ENCODE data around the gene SEC24C.
"Not testable (repeated sequence)": the region's sequence is repeated elsewhere in the genome, so short reads cannot be mapped to it uniquely, and the experiment has no call there.

Gene SEC24C

DNA sequence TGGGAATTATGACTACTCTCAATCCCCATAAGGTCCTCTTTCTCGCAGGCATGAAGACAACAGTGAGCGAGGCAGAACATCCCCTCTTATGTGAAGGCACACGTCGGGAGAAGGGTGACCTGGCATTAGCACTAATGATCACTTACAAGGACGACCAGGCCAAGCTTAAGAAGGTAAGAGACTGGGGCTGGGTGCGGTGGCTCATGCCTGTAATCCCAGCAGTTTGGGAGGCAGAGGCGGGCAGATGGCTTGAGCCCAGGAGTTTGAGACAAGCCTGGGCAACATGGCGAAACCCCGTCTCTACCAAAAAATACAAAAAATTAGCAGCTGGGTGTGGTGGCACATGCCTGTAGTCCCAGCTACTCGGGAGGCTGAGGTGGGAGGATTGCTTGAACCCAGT lies 51.3 kb downstream of the SEC24C start:
- not testable (repeated sequence) for DNase-seq

DNA sequence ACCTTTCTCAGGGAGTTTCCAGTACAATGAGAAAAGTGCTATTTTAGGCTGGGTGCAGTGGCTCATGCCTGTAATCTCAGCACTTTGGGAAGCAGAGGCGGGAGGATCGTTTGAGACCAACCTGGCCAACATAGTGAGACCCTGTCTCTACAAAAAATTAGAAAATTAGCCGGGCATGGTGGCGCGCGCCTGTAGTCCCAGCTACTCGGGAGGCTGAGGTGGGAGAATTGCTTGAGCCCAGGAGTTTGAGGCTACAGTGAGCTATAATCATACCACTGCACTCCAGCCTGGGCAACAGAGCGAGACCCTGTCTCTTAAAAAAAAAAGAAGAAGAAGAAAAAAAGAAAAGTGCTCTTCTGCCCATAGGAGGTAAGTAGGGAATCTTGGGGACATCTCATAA lies 51.9 kb downstream of the SEC24C start:
- not testable (repeated sequence) for DNase-seq

DNA sequence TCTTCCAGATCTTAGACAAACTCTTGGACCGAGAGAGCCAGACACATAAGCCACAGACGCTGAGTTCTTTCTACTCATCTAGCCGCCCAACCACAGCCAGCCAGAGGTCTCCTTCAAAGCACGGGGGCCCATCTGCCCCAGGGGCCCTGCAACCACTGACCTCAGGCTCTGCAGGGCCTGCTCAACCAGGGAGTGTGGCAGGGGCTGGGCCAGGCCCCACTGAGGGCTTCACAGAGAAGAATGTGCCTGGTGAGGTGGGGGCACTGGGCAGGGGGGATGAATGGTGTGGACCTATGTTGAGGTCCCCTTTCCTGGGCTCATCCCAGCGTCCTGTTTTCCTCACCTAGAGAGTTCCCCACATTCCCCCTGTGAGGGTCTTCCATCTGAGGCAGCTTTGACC lies 52.6 kb downstream of the SEC24C start:
- DNase-seq, result no peak

DNA sequence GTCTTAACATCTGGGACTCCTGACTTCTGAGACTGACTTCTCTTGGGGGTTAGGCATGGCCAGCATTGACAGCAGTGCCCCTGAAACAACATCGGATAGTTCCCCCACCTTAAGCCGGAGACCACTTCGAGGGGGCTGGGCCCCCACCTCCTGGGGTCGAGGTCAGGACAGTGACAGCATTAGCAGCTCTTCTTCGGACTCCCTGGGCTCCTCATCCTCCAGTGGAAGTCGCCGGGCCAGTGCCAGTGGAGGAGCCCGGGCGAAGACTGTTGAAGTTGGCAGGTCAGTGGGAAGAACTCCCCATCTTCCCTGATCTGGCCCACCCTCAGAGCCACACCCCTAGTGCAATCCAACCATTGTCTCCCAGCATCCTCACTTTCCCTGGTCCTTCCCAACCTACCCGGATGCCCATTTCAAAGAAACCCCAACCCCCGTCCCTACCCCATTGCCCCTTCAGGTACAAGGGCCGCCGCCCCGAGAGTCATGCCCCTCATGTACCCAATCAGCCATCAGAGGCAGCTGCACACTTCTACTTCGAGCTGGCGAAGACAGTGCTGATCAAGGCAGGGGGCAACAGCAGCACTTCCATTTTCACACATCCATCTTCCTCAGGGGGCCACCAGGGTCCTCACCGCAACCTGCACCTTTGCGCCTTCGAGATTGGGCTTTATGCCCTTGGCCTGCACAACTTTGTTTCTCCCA lies 53.3 kb downstream of the SEC24C start:
- no peak for DNase-seq

DNA sequence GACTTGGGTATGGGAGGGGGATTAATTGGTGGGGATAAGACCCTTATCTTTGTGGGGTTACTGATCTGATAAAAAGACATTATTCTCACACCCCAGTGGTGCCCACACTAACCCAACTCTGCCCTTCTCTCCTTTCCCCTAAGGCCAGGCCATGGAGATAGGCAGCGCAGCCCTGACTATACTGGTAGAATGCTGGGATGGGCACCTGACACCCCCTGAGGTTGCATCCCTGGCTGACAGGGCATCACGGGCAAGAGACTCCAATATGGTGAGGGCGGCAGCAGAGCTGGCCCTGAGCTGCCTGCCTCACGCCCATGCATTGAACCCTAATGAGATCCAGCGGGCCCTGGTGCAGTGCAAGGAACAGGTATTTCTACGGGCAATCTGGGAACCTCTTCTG lies 53.9 kb downstream of the SEC24C start:
- no peak for DNase-seq

DNA sequence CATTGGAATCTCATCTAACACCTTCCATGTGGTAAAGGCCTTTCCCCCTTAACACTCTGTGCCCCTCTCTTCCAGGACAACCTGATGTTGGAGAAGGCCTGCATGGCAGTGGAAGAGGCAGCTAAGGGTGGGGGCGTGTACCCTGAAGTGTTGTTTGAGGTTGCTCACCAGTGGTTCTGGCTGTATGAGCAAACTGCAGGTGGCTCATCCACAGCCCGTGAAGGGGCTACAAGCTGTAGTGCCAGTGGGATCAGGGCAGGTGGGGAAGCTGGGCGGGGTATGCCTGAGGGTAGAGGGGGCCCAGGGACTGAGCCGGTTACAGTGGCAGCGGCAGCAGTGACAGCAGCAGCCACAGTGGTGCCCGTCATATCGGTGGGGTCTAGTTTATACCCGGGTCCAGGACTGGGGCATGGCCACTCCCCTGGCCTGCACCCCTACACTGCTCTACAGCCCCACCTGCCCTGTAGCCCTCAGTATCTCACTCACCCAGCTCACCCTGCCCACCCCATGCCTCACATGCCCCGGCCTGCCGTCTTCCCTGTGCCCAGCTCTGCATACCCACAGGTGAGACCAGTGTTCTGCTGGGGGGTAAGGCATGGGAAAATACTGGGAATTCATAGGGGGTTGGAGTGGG lies 54.9 kb downstream of the SEC24C start:
- DNase-seq, result no peak

DNA sequence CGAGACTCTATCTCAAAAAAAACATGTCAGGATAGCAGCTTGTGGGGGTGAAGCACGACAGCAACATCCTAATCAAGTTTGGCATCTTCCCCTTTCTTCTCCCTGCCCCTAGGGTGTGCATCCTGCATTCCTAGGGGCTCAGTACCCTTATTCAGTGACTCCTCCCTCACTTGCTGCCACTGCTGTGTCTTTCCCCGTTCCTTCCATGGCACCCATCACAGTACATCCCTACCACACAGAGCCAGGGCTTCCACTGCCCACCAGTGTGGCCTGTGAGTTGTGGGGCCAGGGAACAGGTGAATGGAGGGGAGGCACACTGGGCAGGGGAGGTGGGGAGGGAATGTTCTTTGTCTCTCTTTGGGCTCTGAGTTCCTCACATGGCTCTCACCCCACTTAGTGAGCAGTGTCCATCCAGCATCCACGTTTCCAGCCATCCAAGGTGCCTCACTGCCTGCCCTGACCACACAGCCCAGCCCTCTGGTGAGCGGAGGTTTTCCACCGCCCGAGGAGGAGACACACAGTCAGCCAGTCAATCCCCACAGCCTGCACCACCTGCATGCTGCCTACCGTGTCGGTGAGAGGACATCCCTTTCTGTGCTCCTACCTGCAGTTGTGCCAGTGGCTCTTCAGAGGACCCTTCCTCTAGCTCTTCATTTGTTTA lies 55.9 kb downstream of the SEC24C start:
- no peak for DNase-seq

DNA sequence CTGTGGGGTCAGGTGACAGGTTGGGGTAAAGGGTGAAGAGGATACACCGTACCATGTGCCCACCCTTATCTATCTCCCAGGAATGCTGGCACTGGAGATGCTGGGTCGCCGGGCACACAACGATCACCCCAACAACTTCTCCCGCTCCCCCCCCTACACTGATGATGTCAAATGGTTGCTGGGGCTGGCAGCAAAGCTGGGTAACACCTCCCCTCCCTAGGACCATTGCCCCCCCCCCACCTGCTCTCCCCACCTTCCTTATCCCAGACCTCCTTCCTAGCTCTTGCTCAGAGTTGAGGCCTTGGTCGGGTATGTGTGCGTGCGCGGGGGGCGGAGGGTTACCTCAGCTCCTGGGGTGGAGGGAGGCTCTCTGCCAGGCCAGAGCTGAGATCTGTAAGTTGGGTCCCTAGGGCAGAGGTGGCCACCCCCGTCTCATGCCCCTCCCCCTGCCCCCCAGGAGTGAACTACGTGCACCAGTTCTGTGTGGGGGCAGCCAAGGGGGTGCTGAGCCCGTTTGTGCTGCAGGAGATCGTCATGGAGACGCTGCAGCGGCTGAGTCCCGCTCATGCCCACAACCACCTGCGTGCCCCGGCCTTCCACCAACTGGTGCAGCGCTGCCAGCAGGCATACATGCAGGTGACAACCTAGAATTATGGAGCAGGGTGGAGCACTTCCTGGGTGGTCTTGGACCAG lies 56.5 kb downstream of the SEC24C start:
- DNase-seq, result no peak

DNA sequence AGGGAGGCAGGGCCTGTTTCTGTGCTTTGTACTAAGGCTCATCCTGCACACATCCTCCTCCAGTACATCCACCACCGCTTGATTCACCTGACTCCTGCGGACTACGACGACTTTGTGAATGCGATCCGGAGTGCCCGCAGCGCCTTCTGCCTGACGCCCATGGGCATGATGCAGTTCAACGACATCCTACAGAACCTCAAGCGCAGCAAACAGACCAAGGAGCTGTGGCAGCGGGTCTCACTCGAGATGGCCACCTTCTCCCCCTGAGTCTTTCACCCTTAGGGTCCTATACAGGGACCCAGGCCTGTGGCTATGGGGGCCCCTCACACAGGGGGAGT lies 57.0 kb downstream of the SEC24C start:
- no peak for DNase-seq

DNA sequence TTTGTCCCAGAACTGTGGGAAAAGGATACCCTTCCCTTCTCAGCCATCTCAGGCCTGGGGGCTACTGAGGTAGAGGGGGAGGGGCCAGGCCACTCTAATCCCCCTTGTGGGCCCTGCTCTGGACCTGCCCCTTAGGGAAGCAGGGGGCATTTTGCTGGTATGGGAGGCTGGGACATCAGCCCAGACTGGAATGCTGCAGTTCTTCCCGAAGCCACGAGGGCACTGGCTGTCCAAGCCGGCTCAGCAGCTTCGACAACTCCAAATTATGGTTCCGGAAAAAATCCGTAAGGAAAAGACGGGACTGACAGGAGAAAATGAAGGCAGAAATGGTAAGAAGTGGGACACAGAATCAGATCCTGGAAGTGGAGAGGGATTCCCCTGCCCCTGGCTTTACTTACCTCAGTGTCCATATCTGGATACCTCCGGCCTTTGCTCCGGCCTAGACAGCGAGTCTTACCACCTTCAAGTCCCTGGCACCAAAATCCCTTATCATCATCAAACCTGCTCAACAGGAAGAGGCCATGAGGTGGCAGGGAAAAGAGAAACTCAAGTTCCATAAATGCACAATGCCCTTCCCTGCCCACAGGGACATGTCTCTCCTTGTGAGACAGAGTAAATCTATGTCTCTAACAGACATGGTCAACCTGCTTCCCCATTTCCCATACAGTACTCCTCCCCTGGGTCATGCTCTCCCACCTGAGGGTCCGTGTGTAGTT lies 58.3 kb downstream of the SEC24C start:
- DNase-seq, result no peak

DNA sequence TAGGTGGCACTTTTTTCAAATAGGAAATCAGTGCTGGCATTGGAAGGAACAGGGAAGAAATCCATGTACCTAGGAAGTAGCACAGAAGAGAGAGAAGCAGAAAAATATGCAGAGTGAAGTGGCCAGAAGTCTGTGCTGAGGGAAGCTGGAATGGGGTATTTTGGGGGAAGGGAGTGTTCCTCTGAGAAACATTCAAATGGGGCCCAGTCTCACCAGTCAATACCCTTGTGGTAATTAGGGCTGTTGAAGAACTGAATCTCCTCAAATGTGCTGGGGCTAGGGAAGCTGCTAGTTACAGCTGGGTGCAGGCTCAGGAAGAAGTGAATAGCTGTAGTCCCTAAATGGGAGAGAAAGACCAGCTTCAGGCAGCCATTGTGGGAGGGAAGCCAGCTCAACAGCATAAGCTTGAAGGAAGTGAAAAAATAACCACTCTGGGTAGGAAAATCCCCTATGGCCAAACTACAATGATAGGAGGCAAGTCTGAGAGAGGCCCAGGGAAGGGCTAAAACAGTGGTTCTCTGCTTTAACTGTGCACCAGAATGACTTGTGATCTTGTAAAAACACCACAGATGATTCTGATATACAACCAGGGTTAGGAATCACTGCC lies 59.6 kb downstream of the SEC24C start:
- no peak for DNase-seq

DNA sequence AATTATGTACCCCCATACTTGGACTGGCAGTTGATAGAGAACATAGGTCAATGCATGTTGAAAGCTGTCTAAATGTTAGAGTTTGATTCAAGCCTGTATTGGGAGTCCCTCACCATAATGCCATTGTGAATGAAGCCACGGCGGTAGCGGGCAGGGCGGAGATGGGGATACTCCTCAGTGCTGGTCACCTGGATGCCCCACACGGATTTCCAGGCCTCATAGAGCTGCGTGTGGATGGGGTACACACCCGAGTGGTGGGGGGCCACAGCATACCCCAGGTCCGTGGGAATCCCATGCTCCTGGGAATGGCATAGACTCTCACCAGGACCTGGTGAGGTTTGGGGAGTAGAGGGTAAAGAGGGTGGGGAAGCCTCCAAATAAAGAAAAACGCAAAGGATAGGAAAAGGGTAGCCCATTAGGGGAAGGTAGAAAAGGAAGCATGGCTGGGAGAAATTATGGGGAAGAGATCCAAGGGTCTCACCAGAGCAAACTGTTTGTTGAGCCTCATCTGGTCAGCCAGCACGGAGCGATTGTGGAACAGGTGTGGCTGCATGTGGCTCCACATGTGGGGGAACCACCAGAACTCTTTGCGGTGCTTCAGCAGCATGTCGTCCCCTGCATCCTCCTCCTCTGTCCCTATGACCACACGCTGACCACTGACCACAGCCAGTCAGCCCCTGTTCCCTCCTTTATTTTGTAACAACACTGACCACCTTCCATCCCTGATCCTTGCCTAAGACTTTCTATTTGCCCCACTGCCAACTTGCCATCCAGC lies 62.2 kb downstream of the SEC24C start:
- no peak for DNase-seq

DNA sequence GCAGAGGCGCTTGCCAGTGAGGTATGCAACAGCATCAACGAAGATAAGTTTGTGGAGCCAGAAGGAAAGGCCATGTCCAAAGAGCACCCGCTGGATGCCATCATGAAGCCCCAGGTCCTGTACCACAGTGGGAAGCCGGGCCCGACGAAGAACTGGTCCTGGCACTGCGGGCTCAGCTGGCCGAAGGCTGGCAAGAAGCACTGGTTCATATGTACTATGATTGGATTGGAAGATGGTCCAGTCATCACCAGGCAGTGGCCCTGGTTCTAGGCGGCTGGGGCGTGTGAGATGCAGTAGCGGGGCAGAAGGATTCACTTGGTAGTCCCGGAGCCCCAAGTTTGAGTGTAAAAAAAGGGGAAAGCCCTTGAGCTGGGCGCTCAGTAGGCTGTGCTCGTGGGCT lies 63.3 kb downstream of the SEC24C start:
- DNase-seq, result no peak

DNA sequence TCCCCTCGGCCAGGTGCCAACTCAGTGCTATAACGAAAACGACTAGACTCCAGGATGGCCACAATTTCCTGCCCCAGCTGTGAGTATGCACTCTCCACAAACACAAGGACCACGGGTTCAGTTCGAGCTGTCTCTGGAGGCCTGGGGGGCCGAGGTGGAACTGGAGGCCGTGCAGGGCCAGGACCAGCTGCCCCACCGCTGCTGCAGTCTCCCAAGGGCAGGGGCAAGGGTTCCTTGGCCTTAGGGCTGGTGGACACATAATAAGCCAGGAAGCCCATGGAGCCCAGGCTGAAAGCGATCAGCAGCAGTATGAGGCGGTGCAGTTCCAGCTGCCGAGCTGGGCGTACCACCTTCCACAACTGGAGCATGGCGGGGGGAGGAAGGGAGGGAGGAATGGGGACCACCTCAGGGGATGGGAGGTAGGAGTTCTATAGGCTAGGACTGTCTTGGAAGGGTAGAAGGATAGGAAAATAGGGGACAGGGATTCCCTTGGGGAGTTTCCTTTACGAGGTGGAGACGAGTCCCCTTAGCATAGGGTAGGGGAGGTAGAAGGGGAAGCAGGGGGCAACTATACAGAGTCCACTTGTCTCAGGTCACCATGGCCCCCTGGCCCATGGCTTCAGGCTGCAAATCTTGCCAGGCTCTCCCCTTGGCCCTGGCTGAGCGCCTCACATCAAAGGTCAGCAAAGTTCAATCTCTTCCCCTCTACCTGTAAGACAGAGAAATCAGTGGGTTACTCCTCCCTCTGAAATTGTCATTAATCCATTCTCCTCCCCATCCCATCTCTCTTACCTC lies 64.0 kb downstream of the SEC24C start:
- no peak for DNase-seq

DNA sequence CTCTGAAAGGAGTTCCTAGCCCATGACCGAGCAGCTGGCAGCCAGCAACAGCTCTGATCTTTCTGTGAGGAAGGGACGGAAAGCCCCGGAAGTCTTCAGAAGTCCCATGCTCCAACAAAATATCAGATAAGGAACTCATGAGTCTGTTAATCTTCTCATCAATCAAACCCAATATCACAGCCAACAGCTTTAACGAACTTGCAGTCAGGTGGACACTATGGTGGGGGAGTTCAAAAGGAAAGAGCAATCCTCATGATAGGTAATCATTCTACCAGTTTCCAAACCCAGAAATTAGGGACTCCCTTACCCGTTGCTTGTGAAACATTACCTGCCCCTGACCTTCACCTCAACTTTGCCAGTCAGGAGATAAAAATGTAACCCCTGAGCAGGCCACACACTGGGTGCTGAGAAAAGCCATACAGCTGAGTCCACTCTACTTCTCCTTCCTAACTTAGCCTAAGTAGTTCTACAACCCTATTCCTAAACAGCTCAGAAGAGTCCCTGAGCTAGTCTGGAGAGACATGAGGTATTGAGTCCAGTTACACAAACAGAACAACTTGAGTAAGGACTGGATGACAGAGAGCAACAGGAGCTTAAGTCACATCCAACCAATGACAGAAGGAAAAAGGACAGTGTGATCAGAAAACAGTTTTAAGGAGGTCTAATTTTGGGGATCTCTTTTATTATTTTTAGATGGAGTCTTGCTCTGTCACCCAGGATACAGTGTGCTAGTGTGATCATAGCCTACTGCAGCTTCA lies 65.1 kb downstream of the SEC24C start:
- no peak for DNase-seq

DNA sequence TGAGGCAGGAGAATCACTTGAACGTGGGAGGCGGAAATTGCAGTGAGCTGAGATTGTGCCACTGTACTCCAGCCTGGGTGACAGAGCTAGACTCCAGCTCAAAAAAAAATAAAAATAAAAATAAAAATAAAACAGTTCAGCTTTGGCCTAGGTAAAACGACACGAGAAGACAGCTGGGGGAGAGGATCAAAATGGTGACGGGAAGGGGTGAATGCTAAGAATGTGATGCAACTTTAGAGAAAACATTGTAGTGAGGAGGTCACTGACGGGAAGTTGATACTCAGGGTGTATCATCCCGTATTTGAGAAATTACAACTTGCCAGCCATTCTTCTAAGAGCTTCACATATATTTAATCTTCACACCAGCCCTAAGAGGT lies 66.2 kb downstream of the SEC24C start:
- no peak for DNase-seq

DNA sequence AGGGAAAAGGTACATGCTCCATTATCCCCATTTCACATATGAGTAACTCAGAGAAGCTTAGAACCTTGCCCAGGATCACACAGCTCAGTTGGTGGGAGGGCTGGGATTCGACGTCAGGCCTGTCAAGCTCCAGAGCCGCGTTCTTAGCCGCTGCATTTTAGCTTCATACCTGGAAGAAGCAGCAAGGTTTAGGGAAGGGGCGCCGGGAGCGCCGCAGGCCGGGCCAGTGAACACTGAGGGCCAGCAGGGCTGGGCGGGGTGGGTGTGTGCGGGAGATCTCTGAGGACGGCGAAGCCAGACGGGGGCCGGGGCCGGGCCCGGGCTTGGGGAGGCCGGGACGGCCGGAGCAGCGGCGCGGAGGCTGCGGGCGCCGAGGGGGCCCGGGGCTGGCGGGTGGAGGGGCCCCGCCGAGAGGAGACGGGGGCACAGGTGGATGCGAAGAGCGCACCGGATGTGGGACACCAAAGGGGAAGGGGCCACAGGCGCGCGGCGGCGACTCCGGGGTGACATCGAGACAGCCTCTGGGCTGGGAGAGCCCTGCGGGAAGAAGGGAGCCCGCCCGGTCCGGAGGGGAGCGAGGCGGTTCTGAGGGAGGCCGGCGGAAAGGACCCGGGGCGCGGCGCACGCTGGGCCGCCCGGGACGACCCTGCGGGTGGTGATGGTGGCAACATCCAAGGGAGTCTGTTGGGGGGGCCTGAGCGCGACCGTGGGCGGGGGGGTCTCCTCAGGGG lies 66.7 kb downstream of the SEC24C start:
- DNase-seq, result peak in 1 of 3 experiments; percentile 49

DNA sequence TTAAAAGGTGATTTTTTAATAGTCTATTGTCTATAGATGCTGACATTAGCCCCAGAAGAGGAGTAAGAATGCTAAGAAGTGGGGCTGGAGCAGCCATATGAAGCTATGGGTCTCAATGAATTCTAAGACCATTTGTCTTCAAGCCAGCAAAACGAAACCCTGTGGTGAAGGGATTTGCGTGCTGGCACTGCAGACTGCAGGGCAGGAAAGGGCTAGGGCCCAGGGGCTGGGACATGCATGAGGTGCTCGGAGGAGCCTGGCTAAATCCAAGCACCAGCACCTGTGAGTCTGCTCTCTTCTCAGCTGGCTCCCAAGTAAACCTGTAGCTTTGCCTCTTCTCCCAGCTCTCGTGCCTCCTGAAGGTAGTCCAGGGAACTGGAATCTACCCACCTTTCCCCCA lies 68.5 kb downstream of the SEC24C start:
- no peak for DNase-seq

DNA sequence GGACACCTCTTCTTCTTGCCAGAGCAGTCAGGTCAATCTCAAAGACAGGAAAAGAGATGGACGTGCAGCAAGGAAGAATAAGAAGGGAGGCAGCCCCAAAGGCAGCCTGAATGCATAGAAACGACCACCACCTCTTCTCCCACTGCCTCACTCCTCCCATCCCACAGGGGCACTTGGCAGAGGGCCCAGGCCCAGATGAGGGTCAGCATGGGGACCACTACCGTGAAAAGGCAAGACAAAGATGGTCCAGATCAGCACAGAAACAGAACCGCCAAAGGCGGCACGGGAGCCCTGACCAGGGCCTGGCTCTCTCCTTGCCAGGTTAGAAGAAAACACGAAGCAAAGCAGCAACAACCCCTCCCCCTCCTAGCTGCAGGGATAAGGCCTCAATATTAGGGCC lies 69.2 kb downstream of the SEC24C start:
- DNase-seq, result no peak

All from NCI-H1417 (cell line).